ENCODE results near the gene TSR1. TPM values are rescaled to one million over a fixed set of nuclear protein-coding genes. Genes with fewer than 3 reads are reported as not detected.

TSR1 gene
- total and polyA plus RNA-seq, 7 donors, result 31.0 to 64.2 (median 50.9) TPM

DNA sequence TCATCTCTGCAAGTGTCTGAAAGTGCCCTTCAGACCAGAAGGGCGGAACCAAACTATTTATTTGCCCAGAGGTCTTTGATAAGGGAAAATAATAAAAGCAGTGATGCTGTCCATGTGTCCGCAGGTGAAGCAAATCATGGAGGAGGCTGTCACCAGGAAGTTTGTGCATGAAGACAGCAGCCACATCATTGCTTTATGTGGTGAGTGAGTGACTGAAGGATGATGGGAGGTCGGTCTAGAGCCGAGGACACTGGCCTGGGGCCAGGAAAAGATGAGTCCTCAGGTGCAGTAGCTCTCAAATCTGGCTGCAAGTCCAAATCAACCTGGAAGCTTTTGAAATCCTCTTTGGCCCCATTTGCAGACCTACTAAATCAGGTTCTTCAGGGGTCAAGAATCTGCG lies 7.2 kb upstream of the TSR1 start:
- ATAC-seq, result no peak
- Histone ChIP-seq H3K4me1 (peaks cover 15% of the 10 kb centered on the region), H3K27ac (no peak overlapping the region), H3K27me3 (ENCODE audit: insufficient read depth in 3 of 3, low read length in 2 of 3) (no peaks in the 10 kb centered on the region), H3K36me3 (ENCODE audit: insufficient read depth in 1 of 2, low read depth in 1 of 2) (peaks cover 3 to 30% of the 10 kb centered on the region in 2 donors), H3K9me3 (no peaks in the 10 kb centered on the region), H3K4me3 (no peak overlapping the region)
- TF ChIP-seq, protein P1, sequence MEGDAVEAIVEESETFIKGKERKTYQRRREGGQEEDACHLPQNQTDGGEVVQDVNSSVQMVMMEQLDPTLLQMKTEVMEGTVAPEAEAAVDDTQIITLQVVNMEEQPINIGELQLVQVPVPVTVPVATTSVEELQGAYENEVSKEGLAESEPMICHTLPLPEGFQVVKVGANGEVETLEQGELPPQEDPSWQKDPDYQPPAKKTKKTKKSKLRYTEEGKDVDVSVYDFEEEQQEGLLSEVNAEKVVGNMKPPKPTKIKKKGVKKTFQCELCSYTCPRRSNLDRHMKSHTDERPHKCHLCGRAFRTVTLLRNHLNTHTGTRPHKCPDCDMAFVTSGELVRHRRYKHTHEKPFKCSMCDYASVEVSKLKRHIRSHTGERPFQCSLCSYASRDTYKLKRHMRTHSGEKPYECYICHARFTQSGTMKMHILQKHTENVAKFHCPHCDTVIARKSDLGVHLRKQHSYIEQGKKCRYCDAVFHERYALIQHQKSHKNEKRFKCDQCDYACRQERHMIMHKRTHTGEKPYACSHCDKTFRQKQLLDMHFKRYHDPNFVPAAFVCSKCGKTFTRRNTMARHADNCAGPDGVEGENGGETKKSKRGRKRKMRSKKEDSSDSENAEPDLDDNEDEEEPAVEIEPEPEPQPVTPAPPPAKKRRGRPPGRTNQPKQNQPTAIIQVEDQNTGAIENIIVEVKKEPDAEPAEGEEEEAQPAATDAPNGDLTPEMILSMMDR (IDR thresholded peaks at IDR 0.05), result no peak
- no peak for DNase-seq
- 61 to 62% (median 62%) methylated on average over 5 of the region's 5 CpGs for WGBS, 3 donors
- intact Hi-C loops (cut with DNase I), result no loop called here

GRCh38 chr17:2338315-2338657 lies 2.0 kb upstream of the TSR1 start:
- peaks cover 10% of the 10 kb centered on the region for H3K4me1 ChIP-seq
- 24 to 45% (median 25%) methylated on average over 5 of the region's 5 CpGs for WGBS, 3 donors
- intact Hi-C loops (cut with DNase I), result no loop called here

DNA sequence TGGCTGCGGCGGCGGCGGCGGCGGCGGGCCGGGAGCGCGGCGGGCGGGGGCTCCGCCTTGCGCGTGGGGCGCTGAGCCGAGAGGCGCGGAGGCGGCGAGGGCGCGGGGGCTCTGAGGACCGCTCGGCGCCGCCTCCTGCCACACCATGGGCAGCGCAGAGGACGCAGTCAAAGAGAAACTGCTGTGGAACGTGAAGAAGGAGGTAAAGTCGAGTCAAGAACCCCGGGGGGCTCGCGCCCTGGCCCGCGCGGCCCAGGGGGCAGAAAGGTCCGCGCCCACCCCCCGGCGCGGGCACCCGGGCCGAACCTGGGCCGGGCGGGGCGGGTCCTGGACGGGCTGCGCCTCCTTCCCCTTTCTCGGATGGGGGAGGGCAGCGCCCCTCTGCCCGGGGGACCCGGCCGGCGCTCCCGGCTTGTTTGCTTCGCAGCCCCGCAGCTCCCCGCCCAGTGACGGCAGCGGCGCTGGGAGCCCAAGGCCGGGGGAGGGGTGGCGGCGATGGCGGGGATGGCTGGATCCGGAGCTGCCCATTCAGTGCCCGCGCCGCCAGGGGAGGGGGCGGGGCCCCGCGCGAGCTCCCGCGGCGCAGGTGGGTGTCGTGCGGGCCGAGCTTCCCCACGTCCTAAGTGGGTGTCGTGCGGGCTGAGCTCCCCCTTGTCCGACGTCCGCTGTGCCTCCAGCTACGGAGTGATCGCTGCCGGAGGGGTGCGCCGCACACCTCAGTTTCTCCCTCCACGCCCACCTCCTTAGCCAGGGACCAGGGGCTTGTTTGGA lies 1.5 kb upstream of the TSR1 start:
- intact Hi-C loops (cut with DNase I), result loop anchor here in 1 of 2 donors (2.0 kb wide), 1 partner anchor 35 kb away; the partner anchor contains the start of genes SMG6 and SRR
- ATAC-seq (peak; percentile 43 to 67 (median 62)), DNase-seq (peak; percentile 70 to 79)

More at GRCh38 chr17:2338315-2338657, 2.0 kb upstream of the TSR1 start:
- Histone ChIP-seq H3K4me3 (peak overlapping the region; percentile 79), H3K27me3 (ENCODE audit: insufficient read depth in 3 of 3, low read length in 2 of 3) (no peaks in the 10 kb centered on the region), H3K27ac (peak overlapping the region; percentile 85), H3K36me3 (ENCODE audit: insufficient read depth in 1 of 2, low read depth in 1 of 2) (peaks cover 12 to 35% of the 10 kb centered on the region in 2 donors), H3K9me3 (no peaks in the 10 kb centered on the region)
- no peak for DNase-seq
- TF ChIP-seq, protein P1 (IDR thresholded peaks at IDR 0.05), result no peak
- no peak for ATAC-seq

GRCh38 chr17:2336852-2337543 lies 741 bp upstream of the TSR1 start, which contains the start of gene SGSM2:
SGSM2 (plus strand) TSS chr17:2337501; CDS start chr17:2337689, 188 bp downstream.
- Histone ChIP-seq H3K4me3 (peak within 1 kb of the TSS; percentile 79), H3K4me1 (peaks cover 10% of the 10 kb centered on the region), H3K27me3 (ENCODE audit: insufficient read depth in 3 of 3, low read length in 2 of 3) (no peaks in the 10 kb centered on the region), H3K36me3 (ENCODE audit: insufficient read depth in 1 of 2, low read depth in 1 of 2) (peaks cover 14 to 43% of the 10 kb centered on the region in 2 donors), H3K27ac (peak within 1 kb of the TSS; percentile 85), H3K9me3 (no peaks in the 10 kb centered on the region)
- peak; percentile 65 to 79 for DNase-seq
- TF ChIP-seq, protein P1 (IDR thresholded peaks at IDR 0.05), result no peak
- peak; percentile 53 to 66 (median 60) for ATAC-seq
- WGBS, 3 donors, result 0 to 2% (median 0%) methylated on average over 32 to 77 of the region's 77 CpGs
- intact Hi-C loops (cut with DNase I), result loop anchor here in 1 of 2 donors (2.0 kb wide), 1 partner anchor 34 kb away; the partner anchor contains the start of genes SMG6 and SRR

More for the DNA sequence above, 1.5 kb upstream of the TSR1 start:
- Histone ChIP-seq H3K4me1 (peaks cover 10% of the 10 kb centered on the region), H3K36me3 (ENCODE audit: insufficient read depth in 1 of 2, low read depth in 1 of 2) (peaks cover 14 to 40% of the 10 kb centered on the region in 2 donors), H3K9me3 (no peaks in the 10 kb centered on the region), H3K27me3 (ENCODE audit: insufficient read depth in 3 of 3, low read length in 2 of 3) (no peaks in the 10 kb centered on the region), H3K4me3 (peak overlapping the region; percentile 79), H3K27ac (peak overlapping the region; percentile 85)
- WGBS, 3 donors, result 2 to 3% (median 2%) methylated on average over 41 to 92 of the region's 92 CpGs
- TF ChIP-seq, protein P1 (IDR thresholded peaks at IDR 0.05), result no peak
